Esophagus muscularis mucosa (tissue), 4 donors: ENCODE results near the gene NR2E1. TPM values are rescaled to one million over a fixed set of nuclear protein-coding genes. Genes with fewer than 3 reads are reported as not detected.

Experiments
- DNase-seq: peaks from one replicate; pipeline ENCODE4 v3.0.0-alpha.2; 2017; ENCODE audit errors: extremely low spot score
- H3K27ac ChIP-seq, 4 donors: fragments of 200-600 bp; sonication (generic); replicated peaks in 1 of 4; 1 replicate in 3 of 4; 2 replicates in 1 of 4; pipeline ENCODE4 v1.5.1; 2016 to 2019; ENCODE audit warnings: mild to moderate bottlenecking in 1 of 4
- H3K27me3 ChIP-seq, 4 donors: fragments of 200-600 bp; sonication (generic); one replicate each; pipeline versions ENCODE4 v1.5.1 to v1.6.0; 2016 to 2019
- H3K36me3 ChIP-seq, 4 donors: fragments of 200-600 bp; sonication (generic); one replicate each; pipeline ENCODE4 v1.5.1; 2016 to 2019
- H3K4me1 ChIP-seq, 4 donors: fragments of 200-600 bp; sonication (generic); one replicate each; pipeline ENCODE4 v1.5.1; 2016 to 2019
- H3K4me3 ChIP-seq, 4 donors: fragments of 200-600 bp; sonication (generic); 1 replicate in 2 of 4; 2 replicates in 2 of 4; pipeline ENCODE4 v1.5.1; 2016 to 2019; ENCODE audit warnings: mild to moderate bottlenecking in 4 of 4, moderate library complexity in 1 of 4
- H3K9me3 ChIP-seq, 4 donors: fragments of 200-600 bp; sonication (generic); 1 replicate in 3 of 4; 2 replicates in 1 of 4; pipeline ENCODE4 v1.5.1; 2016 to 2019
- CTCF ChIP-seq, 3 experiments: fragments of 200-600 bp in 2 of 3; fragments of 450-650 bp in 1 of 3; sonication (generic) in 2 of 3; IDR thresholded peaks; one replicate each; pipeline ENCODE4 v1.5.1; 2017 to 2019; ENCODE audit warnings: antibody characterized with exemption in 3 of 3, mild to moderate bottlenecking in 2 of 3, moderate library complexity in 1 of 3
- EP300 ChIP-seq: sonication (generic); formaldehyde crosslinking; IDR thresholded peaks from one replicate; pipeline ENCODE4 v1.6.1; 2017; ENCODE audit warnings: antibody characterized with exemption
- POLR2A ChIP-seq: fragments of 450-650 bp; IDR thresholded peaks from one replicate; pipeline ENCODE4 v1.6.1; 2017; ENCODE audit warnings: antibody characterized with exemption, moderate library complexity, mild to moderate bottlenecking, low read depth
- POLR2AphosphoS5 ChIP-seq, 2 donors: sonication (generic); formaldehyde crosslinking; IDR thresholded peaks; one replicate each; pipeline ENCODE4 v1.6.1; 2017; ENCODE audit warnings: antibody characterized with exemption in 2 of 2
- WGBS: methylation state at CpG from one replicate; pipeline ENCODE4 v1.1.5; 2018; 5-methylcytosine and 5-hydroxymethylcytosine counted together
- intact Hi-C: fragments of 100-400 bp; cut with DNase I; formaldehyde crosslinking; loops from one replicate; pipeline ENCODE4 v1.15.1; 2023
- total RNA-seq, 4 donors: library from RNA; depleted of rRNA; stranded (reverse); fragments of >200 nt; gene quantifications; one replicate each; pipeline versions ENCODE4 v1.1.0 to v1.2.1, GENCODE V29; 2016

NR2E1 gene
- total RNA-seq, 4 donors from 2014 or later, result not detected

DNA sequence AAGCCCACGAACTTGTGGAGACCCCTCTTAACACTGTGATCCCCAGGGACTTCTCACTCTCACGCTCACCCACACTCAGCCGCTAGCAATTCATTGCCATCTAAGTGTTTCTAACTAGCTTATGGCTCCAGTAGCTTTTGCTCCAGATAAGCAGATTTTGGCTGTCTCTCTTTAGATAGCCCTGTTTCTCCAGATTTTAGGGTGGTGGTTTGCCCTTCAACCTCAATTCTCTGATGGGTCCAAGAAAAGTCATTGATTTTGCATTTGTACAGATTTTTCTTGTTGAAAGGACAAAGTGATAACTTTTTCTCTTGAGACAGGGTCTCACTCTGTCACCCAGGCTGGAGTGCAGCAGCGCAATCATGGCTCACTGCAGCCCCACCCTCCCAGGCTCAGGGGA is 41.2 kb downstream of the NR2E1 start:
- Histone ChIP-seq H3K36me3 (peaks cover 0 to 36% (median 20%) of the 10 kb centered on the region in 4 donors), H3K9me3 (no peaks in the 10 kb centered on the region), H3K4me3 (no peak overlapping the region), H3K27ac (no peak overlapping the region), H3K4me1 (no peaks in the 10 kb centered on the region), H3K27me3 (no peaks in the 10 kb centered on the region)
- no peak for TF ChIP-seq POLR2AphosphoS5 (IDR thresholded peaks at IDR 0.05)
- intact Hi-C loops, result no loop called here
- 98% methylated on average over 4 of the region's 4 CpGs for WGBS
- no peak for DNase-seq

- TF ChIP-seq POLR2A (no peak), POLR2AphosphoS5 (IDR thresholded peaks at IDR 0.05) (no peak), CTCF (IDR thresholded peaks at IDR 0.05) (no peak), EP300 (no peak)
- peaks cover 0 to 51% (median 27%) of the 10 kb centered on the region in 4 donors for H3K36me3 ChIP-seq
- intact Hi-C loops, result no loop called here
- no peak overlapping the region for H3K27ac ChIP-seq
- H3K9me3 ChIP-seq, result no peaks in the 10 kb centered on the region
- no peak overlapping the region for H3K4me3 ChIP-seq
- WGBS, result 96% methylated on average over 5 of the region's 5 CpGs
- H3K27me3 ChIP-seq, result no peaks in the 10 kb centered on the region
- no peak for DNase-seq
- H3K4me1 ChIP-seq, result no peaks in the 10 kb centered on the region
Observed at GRCh38 chr6:108209738-108210137, 43.9 kb downstream of the NR2E1 start.

DNA sequence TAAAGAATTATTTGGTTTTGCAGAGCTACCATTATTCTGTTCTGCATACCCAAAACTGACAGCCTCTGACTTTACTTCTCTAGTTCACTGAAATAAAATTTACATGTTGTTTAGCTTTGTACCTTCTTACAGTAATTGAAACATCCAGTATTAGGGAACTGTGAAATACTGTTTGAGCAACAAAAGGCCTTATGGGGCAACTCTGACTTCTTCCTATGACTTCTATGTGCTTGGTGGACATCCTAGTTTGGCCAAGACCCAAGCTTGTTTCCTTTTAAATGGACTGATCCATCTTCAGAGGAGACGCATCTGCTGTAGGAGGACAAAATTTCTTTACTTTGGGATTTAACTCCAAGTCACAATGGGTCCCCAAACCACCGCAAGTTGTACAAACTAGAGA is 44.7 kb downstream of the NR2E1 start:
- TF ChIP-seq EP300 (no peak), POLR2AphosphoS5 (IDR thresholded peaks at IDR 0.05) (no peak), CTCF (IDR thresholded peaks at IDR 0.05) (no peak), POLR2A (no peak)
- intact Hi-C loops, result no loop called here
- no peak for DNase-seq
- Histone ChIP-seq H3K27ac (no peak overlapping the region), H3K9me3 (no peaks in the 10 kb centered on the region), H3K4me3 (no peak overlapping the region), H3K36me3 (peaks cover 0 to 59% (median 30%) of the 10 kb centered on the region in 4 donors), H3K4me1 (no peaks in the 10 kb centered on the region), H3K27me3 (no peaks in the 10 kb centered on the region)
- 92% methylated on average over 2 of the region's 2 CpGs for WGBS

DNA sequence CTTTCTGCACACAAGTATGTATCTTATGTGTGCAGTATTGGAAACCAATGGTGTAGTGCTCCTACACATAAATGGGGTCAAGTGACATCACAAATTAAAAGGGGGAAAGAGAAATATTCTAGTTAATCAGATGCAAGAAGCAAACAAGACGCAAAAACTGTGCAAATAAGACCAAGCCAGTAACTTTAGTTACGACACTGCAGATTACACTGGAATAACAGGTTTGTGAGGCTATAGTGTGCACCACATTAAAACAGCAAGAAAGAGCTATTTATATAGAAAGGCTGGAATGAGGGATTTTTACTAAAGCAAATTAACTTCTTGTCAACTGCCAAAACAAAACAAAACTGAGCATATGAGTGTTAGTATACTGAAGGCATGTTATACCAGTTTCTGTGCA is 45.8 kb downstream of the NR2E1 start:
- H3K27ac ChIP-seq, result no peak overlapping the region
- no peaks in the 10 kb centered on the region for H3K9me3 ChIP-seq
- peaks cover 0 to 66% (median 37%) of the 10 kb centered on the region in 4 donors for H3K36me3 ChIP-seq
- intact Hi-C loops, result no loop called here
- 97% methylated on average over 2 of the region's 2 CpGs for WGBS
- no peak overlapping the region for H3K4me3 ChIP-seq
- no peak for DNase-seq
- H3K4me1 ChIP-seq, result no peaks in the 10 kb centered on the region
- no peak for TF ChIP-seq CTCF (IDR thresholded peaks at IDR 0.05)
- TF ChIP-seq EP300, result no peak
- no peak for TF ChIP-seq POLR2AphosphoS5 (IDR thresholded peaks at IDR 0.05)
- TF ChIP-seq POLR2A, result no peak
- H3K27me3 ChIP-seq, result no peaks in the 10 kb centered on the region

GRCh38 chr6:108222064-108222463 is 56.2 kb downstream of the NR2E1 start:
- no peak for DNase-seq
- Histone ChIP-seq H3K9me3 (no peaks in the 10 kb centered on the region), H3K27ac (no peak overlapping the region), H3K4me1 (no peaks in the 10 kb centered on the region), H3K27me3 (no peaks in the 10 kb centered on the region), H3K4me3 (no peak overlapping the region), H3K36me3 (peaks cover 9 to 56% (median 33%) of the 10 kb centered on the region in 4 donors)
- intact Hi-C loops, result no loop called here
- TF ChIP-seq POLR2A (no peak), CTCF (IDR thresholded peaks at IDR 0.05) (no peak), EP300 (no peak), POLR2AphosphoS5 (IDR thresholded peaks at IDR 0.05) (no peak)
- 94% methylated on average over 2 of the region's 2 CpGs for WGBS
